Muscle of leg (tissue), 11 donors: ENCODE data around the gene FBXW2. TPM values are rescaled to one million over a fixed set of nuclear protein-coding genes. Genes with fewer than 3 reads are reported as not detected.
"Not testable (repeated sequence)": the region's sequence is repeated elsewhere in the genome, so short reads cannot be mapped to it uniquely, and the experiment has no call there.

Experiments used
- DNase-seq: peaks from one replicate; pipeline ENCODE4 v3.0.0; 2013
- H3K27ac ChIP-seq: one replicate; pipeline ENCODE4 v1.5.1; 2013; ENCODE audit warnings: mild to moderate bottlenecking, low read length, control low read depth
- H3K27me3 ChIP-seq: one replicate; pipeline ENCODE4 v1.6.1; 2013; ENCODE audit warnings: low read length; ENCODE audit not compliant: control insufficient read depth, insufficient read depth
- H3K36me3 ChIP-seq: one replicate; pipeline ENCODE4 v1.6.1; 2013; ENCODE audit warnings: low read length; ENCODE audit not compliant: control insufficient read depth, insufficient read depth
- H3K4me1 ChIP-seq: one replicate; pipeline ENCODE4 v1.6.1; 2013; ENCODE audit warnings: low read length; ENCODE audit not compliant: control insufficient read depth, insufficient read depth
- H3K4me3 ChIP-seq: one replicate; pipeline ENCODE4 v1.5.1; 2013; ENCODE audit warnings: low read length, control low read depth
- H3K9me3 ChIP-seq: replicated peaks from 2 replicates; pipeline ENCODE4 v1.6.1; 2013; ENCODE audit warnings: low read depth, low read length; ENCODE audit not compliant: control insufficient read depth
- WGBS: methylation state at CpG from one replicate; pipeline ENCODE4 v1.1.5; 2013; ENCODE audit warnings: missing lambda C conversion rate; ENCODE audit not compliant: insufficient coverage; 5-methylcytosine and 5-hydroxymethylcytosine counted together
- polyA plus RNA-seq, 8 donors: library from polyadenylated mRNA; unstranded; fragments of 120-200 nt; gene quantifications; one replicate each; pipeline versions ENCODE4 v1.2.1 to v1.2.3, GENCODE V29; 2013; ENCODE audit warnings: inconsistent platforms in 1 of 8, low replicate concordance in 1 of 8; ENCODE audit not compliant: insufficient read length in 8 of 8, insufficient read depth in 1 of 8
- total RNA-seq: library from RNA; stranded (reverse); fragments of 120-200 nt; gene quantifications from one replicate; pipeline ENCODE4 v1.2.4, GENCODE V29; 2013

The FBXW2 gene
- total and polyA plus RNA-seq, 9 donors, result 22.6 to 35.1 (median 28.4) TPM

DNA sequence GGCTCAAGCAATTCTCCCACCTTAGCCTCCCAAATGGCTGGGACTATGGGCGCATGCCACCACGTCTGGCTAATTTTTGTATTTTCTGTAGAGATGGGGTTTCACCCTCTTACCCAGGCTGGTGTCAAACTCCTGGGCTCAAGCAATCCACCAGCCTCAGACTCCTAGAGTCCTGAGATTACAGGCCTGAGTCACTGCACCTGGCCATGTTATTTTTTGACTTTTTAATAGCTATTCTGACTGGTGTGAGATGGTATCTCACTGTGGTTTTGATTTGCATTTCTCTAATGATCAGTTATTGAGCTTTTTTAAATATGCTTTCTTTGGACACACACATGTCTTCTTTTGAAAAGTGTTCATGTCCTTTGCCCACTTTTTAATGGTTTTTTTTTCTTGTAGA lies 38.2 kb downstream of the FBXW2 start:
- no CpG with 5 or more reads among the region's 2 CpGs for WGBS
- H3K27ac ChIP-seq, result no peak overlapping the region
- no peaks in the 10 kb centered on the region for H3K4me1 ChIP-seq
- peaks cover 6% of the 10 kb centered on the region for H3K36me3 ChIP-seq
- no peaks in the 10 kb centered on the region for H3K27me3 ChIP-seq
- no peak for DNase-seq
- no peaks in the 10 kb centered on the region for H3K9me3 ChIP-seq
- no peak overlapping the region for H3K4me3 ChIP-seq

DNA sequence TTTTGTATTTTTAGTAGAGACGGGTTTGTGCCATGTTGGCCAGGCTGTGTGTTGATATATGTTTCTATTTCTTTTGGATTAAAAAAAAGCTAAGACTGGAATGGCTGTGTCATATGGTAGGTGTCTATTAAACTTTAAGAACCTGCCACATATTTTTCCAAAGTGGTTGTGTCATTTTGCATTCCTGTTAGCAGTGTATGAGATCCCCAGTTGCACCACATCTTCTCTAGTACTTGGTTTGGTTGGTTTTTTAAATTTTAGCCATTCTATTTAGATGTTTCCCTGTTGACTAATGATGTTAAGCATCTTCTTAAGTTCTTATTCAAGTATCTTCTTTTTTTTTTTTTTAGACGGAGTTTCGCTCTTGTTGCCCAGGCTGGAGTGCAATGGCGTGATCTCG lies 42.8 kb downstream of the FBXW2 start:
- H3K4me3 ChIP-seq, result no peak overlapping the region
- H3K4me1 ChIP-seq, result no peaks in the 10 kb centered on the region
- no peaks in the 10 kb centered on the region for H3K36me3 ChIP-seq
- no CpG with 5 or more reads among the region's 5 CpGs for WGBS
- no peak overlapping the region for H3K27ac ChIP-seq
- H3K9me3 ChIP-seq, result no peaks in the 10 kb centered on the region
- no peaks in the 10 kb centered on the region for H3K27me3 ChIP-seq
- no peak for DNase-seq

DNA sequence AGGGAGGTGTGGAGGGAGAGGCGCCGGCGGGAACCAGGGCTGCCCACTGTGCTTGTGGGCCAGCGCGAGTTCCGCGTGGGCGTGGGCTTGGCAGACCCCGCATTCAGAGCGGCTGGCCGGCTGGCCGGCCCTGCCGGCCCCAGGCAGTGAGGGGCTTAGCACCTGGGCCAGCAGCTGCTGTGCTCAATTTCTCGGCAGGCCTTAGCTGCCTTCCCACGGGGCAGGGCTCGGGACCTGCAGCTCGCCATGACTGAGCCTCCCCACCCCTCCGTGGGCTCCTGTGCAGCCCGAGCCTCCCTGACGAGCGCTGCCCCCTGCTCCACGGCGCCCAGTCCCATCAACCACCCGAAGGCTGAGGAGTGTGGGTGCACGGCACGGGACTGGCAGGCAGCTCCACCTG lies 46.9 kb downstream of the FBXW2 start:
- not testable (repeated sequence) for DNase-seq, H3K4me3 ChIP-seq, H3K36me3 ChIP-seq, H3K27me3 ChIP-seq, H3K27ac ChIP-seq, H3K9me3 ChIP-seq, H3K4me1 ChIP-seq
- 91% methylated on average over 23 of the region's 26 CpGs for WGBS

DNA sequence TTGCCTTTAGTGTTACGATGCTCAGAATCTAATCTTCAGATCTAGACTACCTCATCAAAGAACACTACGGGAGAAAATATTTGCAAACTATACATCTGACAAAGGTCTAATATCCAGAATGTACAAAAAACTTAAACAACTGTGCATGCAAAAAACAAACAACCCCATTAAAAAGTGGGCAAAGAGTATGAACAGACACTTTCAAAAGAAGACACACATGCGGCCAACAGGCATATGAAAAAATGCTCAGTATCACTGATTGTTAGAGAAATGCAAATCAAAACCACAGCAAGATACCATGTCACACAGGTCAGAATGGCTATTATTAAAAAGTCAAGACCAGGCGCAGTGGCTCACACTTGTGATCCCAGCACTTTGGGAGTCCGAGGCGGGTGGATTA lies 47.9 kb downstream of the FBXW2 start:
- 90% methylated on average over 3 of the region's 6 CpGs for WGBS
- H3K27ac ChIP-seq, result no peak overlapping the region
- H3K36me3 ChIP-seq, result no peaks in the 10 kb centered on the region
- H3K4me3 ChIP-seq, result no peak overlapping the region
- no peaks in the 10 kb centered on the region for H3K9me3 ChIP-seq
- DNase-seq, result no peak
- H3K4me1 ChIP-seq, result no peaks in the 10 kb centered on the region
- H3K27me3 ChIP-seq, result no peaks in the 10 kb centered on the region

DNA sequence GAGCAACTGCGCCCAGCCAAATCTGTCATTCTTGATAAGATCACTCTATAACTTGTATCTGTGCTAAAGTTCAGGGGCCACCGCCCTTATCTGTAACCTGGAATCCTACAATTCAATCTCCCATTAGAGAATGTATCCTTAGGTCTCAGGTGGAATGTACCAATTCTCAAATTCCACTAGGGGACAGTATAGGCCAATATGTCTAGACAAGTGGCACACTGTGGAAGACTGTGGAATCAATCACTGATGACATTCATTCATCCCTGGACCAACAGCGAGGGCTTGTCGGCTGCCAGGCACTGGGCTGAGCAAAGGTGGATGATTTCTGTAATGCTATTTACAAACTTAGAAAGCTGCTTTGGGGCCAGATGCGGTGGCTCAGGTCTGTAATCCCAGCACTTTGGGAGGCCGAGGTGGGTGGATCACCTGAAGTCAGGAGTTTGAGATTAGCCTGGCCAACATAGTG lies 50.2 kb downstream of the FBXW2 start:
- H3K4me3 ChIP-seq, result no peak overlapping the region
- WGBS, result no CpG with 5 or more reads among the region's 6 CpGs
- H3K36me3 ChIP-seq, result no peaks in the 10 kb centered on the region
- no peaks in the 10 kb centered on the region for H3K4me1 ChIP-seq
- H3K27me3 ChIP-seq, result no peaks in the 10 kb centered on the region
- DNase-seq, result no peak
- no peaks in the 10 kb centered on the region for H3K9me3 ChIP-seq
- H3K27ac ChIP-seq, result no peak overlapping the region

DNA sequence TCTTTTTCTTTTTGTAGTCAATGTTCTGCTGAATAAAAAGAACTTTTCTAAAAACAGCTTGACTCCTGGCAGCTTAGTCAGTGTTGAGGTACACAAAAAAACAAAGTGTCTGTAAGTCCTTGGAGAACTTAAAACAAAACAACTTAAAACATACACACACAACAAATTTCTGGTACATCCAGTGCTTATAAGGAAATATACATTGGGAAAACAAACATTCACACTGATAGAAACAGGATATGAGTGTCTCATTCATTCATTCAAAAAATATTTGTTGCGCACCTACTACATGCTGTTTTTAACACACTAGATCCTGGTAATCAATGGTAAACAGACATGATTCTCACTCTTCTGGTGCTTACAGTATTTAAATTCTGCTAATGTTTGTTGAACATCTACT lies 51.5 kb downstream of the FBXW2 start:
- WGBS, result no CpG with 5 or more reads among the region's 1 CpG
- no peaks in the 10 kb centered on the region for H3K36me3 ChIP-seq

DNA sequence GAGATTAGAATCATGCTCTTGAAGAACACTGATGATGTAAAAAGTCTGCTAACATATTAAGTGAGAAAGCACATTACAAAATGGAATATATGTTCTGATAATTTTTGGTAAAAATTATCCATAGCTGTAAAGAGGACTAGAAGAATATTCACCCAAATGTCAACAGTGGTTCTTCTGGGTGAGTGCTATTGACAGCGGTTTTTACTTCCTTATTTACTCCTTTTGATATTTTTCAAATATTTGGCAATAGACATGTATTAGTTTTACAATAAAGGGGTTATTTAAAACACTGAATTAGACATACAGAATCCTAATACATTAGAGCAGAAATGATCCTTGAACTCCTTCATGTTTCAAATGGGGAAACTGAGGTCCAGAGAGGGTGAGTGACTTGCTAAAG lies 52.0 kb downstream of the FBXW2 start:
- Histone ChIP-seq H3K4me3 (no peak overlapping the region), H3K9me3 (no peaks in the 10 kb centered on the region), H3K36me3 (no peaks in the 10 kb centered on the region), H3K27me3 (no peaks in the 10 kb centered on the region), H3K4me1 (no peaks in the 10 kb centered on the region), H3K27ac (no peak overlapping the region)
- whole genome bisulfite sequencing, result no CpG with 5 or more reads among the region's 1 CpG
- no peak for DNase-seq

More for the DNA sequence above, 51.5 kb downstream of the FBXW2 start:
- no peak overlapping the region for H3K4me3 ChIP-seq
- no peaks in the 10 kb centered on the region for H3K27me3 ChIP-seq
- H3K27ac ChIP-seq, result no peak overlapping the region
- no peaks in the 10 kb centered on the region for H3K4me1 ChIP-seq
- no peaks in the 10 kb centered on the region for H3K9me3 ChIP-seq
- no peak for DNase-seq

DNA sequence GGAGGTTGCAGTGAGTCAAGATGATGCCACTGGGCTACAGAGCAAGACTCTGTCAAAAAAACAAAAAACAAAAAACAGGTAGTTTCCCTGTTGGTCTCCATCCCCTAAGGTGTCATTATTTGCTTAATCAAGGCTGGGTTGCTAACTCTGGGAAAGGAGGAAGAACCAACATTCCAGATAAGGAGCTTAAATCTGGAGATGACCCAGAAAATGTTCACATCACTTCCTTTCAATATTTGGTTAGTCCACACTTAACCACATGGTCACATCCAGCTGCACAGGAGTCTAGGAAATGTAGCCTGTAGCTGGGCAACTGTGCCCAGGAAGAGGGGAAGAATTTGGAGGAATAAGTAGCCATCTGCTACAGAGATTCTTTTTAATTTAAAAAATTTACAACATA lies 53.1 kb downstream of the FBXW2 start:
- no peak overlapping the region for H3K27ac ChIP-seq
- no peak overlapping the region for H3K4me3 ChIP-seq
- no peak for DNase-seq
- no peaks in the 10 kb centered on the region for H3K27me3 ChIP-seq
- H3K36me3 ChIP-seq, result no peaks in the 10 kb centered on the region
- H3K4me1 ChIP-seq, result no peaks in the 10 kb centered on the region
- H3K9me3 ChIP-seq, result no peaks in the 10 kb centered on the region

DNA sequence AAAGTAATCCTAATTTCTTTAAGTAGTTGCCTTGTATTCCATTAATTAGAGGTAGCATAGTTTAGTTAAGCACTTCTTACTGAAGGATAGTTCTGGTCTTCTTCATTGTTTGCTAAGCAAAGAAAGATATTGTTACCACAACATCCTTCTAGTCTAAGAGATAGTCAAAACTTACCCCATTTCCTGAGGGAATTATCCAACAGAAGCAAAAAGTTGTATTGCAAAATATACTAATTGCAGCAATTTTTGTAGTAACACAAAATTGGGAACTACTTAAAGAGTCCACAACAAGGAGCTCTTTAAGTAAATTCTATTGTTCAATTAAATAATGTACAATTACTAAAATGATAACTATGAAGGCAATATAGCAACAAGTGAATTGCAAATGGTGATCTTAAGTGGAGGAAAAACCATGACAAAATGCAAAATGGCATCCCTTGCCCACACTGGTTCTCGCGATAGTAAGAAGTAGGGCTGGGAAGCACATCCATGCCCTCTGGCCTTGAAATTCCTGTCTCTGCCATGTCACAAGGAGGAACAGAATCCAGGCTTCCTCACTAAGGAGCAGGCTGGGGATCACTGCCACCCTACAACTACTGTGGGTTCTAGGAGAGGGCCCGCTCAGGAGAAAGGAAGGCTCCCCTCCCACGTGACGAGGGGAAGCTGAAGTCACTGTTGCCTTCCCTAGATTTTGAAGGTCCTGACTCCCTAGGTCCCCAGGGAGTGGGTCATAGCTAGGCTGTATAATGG lies 55.6 kb downstream of the FBXW2 start:
- Histone ChIP-seq H3K36me3 (no peaks in the 10 kb centered on the region), H3K27me3 (no peaks in the 10 kb centered on the region), H3K4me3 (no peak overlapping the region), H3K27ac (no peak overlapping the region), H3K9me3 (no peaks in the 10 kb centered on the region), H3K4me1 (no peaks in the 10 kb centered on the region)
- no peak for DNase-seq
- WGBS, result no CpG with 5 or more reads among the region's 5 CpGs

DNA sequence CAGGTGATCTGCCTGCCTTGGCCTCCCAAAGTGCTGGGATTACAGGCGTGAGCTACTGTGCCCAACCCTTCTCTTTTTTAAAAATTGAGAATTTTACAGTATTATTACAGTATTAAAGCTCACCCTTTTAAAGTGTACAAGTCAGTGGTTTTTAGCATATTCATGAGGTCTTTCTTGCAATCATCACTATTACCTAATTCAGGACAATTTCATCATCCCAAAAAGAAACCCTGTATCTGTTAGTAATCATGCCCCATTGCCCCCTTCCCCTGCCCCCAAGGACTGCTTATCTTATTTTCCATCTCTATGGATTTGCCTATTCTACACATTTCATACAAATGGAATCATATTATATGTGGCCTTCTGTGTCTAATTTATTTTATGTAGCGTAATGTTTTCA lies 56.3 kb downstream of the FBXW2 start:
- Histone ChIP-seq H3K9me3 (no peaks in the 10 kb centered on the region), H3K36me3 (no peaks in the 10 kb centered on the region), H3K4me3 (no peak overlapping the region), H3K27me3 (no peaks in the 10 kb centered on the region), H3K4me1 (no peaks in the 10 kb centered on the region), H3K27ac (no peak overlapping the region)
- DNase-seq, result no peak
- WGBS, result no CpG with 5 or more reads among the region's 2 CpGs
